ENCODE measurements around the gene REEP5.

DNA sequence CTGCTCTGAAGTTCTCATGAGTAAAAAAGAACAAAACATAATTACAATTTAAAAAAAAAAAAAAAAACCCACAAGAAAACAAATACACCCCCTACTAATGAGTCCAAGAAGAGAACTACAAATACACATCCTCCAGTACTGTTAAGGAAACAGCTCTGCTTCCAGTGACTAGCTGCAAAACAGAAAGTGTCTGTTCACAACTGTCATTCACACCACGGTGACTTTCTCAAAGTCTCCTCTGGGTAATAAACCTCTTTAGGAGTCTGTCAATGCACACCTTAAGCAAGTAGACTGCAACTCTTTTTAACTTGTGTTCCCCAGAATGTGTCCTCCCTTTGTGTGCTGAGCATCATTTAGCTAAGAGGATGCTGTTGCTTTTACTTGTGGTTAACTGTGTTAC is 6.2 kb downstream of the REEP5 start:
- TF ChIP-seq, protein P1, sequence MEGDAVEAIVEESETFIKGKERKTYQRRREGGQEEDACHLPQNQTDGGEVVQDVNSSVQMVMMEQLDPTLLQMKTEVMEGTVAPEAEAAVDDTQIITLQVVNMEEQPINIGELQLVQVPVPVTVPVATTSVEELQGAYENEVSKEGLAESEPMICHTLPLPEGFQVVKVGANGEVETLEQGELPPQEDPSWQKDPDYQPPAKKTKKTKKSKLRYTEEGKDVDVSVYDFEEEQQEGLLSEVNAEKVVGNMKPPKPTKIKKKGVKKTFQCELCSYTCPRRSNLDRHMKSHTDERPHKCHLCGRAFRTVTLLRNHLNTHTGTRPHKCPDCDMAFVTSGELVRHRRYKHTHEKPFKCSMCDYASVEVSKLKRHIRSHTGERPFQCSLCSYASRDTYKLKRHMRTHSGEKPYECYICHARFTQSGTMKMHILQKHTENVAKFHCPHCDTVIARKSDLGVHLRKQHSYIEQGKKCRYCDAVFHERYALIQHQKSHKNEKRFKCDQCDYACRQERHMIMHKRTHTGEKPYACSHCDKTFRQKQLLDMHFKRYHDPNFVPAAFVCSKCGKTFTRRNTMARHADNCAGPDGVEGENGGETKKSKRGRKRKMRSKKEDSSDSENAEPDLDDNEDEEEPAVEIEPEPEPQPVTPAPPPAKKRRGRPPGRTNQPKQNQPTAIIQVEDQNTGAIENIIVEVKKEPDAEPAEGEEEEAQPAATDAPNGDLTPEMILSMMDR (IDR thresholded peaks at IDR 0.05): no peak
- TF ChIP-seq POLR2A (IDR thresholded peaks at IDR 0.05): no peak

All from thyroid gland (tissue), 4 donors.